HTR-8/SVneo (cell line): ENCODE data around the gene PFKFB3.
"Not testable (repeated sequence)": the region's sequence is repeated elsewhere in the genome, so short reads cannot be mapped to it uniquely, and the experiment has no call there.

Experiments
- DNase-seq: peaks from one replicate; pipeline ENCODE4 v3.0.0; 2011; ENCODE audit warnings: low spot score, mixed read lengths; ENCODE audit not compliant: insufficient read length
- FAIRE-seq: peaks from 2 replicates; lab custom pipeline; 2011; peaks lifted over from hg19 to GRCh38; lab: Jason Lieb, UNC

The PFKFB3 gene

GRCh38 chr10:6176691-6177231 lies 26.0 kb upstream of the PFKFB3 start:
- FAIRE-seq = no peak
- DNase-seq = no peak

DNA sequence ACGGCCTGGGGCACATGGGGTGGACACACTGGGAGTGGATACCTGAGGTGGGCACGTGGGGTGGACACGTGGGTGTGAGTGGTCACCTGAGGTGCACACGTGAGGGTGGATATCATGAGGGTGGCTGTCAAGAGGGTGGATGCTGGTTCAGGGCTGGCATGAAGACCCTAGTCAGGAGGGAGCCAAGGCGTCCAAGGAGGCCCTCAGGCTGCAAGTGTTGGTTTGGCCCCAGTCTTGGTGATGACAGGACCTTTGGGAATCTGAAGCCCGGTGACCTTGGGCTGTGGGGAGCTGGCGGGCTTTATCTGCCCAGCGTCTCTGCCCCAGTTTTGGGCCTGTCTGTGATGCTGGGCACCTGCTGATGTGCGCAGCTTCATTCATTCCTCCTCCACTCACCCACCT lies 24.9 kb upstream of the PFKFB3 start:
- FAIRE-seq = no peak

GRCh38 chr10:6178581-6178980 lies 24.2 kb upstream of the PFKFB3 start:
- no peak for DNase-seq
- FAIRE-seq = no peak

More for the DNA sequence above, 24.9 kb upstream of the PFKFB3 start:
- DNase-seq = no peak

- DNase-seq (no peak), FAIRE-seq (no peak)
Measured at GRCh38 chr10:6179078-6179477, 23.7 kb upstream of the PFKFB3 start.

GRCh38 chr10:6180480-6181110 lies 22.1 kb upstream of the PFKFB3 start:
- no peak for FAIRE-seq
- DNase-seq = no peak

DNA sequence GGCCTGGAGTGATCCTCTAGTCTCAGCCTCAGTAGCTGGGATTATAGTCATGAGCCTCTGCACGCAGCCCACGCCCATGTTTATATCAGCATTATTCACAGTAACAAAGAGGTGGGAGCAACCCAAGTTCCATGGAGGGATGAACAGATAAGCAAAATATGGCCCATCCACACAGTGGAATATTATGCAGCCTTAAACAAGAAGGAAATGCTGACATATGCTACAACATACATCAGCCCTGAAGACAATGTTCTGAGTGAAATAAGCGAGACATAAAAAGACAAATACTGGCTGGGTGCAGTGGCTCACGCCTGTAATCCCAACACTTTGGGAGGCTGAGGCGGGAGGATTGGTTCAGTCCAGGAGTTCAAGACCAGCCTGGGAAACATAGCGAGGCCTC lies 21.5 kb upstream of the PFKFB3 start:
- DNase-seq (no peak), FAIRE-seq (no peak)

- no peak for DNase-seq
- FAIRE-seq = no peak
Measured at GRCh38 chr10:6182454-6183098, 20.2 kb upstream of the PFKFB3 start.

DNA sequence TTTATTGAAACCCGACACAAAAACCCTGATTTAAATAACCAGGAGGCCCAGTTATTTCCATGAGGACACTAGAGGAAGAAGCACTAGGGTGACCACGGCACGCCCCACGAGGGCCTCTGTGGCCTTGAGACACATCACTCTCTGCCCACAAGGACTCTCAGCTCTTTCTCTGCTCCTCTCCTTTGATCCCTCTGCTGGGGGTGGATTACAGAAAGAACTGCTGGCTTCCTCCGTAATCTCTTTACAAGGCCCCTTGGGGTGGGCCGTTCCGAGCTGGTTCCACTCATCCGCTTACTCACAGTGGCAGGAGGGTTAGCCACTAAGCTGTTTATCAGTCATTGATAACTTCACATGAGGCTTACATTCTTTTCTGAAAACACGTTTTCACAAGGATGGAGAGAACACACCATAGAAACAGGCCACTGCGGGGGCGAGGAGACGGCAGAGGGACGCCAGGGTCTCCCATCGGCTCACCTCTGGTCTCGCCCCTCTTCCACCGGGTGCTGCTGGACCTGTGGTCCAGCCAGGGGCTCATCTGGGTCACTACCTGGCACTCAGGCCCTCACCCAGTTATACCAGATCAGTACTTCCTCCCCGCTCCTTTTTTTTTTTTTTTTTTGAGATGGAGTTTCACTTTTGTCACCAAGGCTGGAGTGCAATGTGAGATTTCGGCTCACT lies 17.6 kb upstream of the PFKFB3 start:
- no peak for FAIRE-seq
- DNase-seq = no peak

DNA sequence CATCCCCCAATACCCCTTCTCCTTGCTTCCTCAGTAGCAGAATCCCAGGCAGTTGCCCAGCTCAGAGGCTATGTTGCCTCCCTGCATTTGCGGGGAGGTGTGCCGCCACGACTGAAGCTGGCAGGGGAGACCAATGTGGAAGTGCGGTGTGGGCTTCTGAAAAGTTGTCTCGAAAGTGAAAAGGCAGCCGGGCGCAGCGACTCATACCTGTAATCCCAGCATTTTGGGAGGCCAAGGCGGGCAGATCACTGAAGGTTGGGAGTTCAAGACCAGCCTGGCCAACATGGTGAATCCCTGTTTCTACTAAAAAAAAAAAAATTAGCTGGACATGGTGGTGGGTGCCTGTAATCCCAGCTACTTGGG lies 15.9 kb upstream of the PFKFB3 start:
- DNase-seq (no peak), FAIRE-seq (no peak)

DNA sequence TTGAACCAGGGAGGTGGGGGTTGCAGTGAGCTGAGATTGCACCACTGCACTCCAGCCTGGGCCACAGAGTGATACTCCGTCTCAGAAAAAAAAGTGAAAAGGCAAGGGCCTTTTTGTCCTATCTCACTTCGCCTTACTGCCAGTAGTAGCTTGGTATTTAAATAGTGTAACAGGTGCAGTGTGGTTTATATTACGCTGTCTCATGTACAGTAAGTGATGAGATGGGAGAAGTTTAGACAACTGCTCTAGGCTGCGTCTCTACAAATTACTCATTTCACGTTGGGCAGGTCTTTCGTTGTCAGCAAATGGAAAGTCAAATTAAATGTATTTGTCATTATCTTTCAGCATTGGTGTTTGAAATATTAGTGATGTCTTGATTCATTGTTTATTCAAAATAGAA lies 15.5 kb upstream of the PFKFB3 start:
- DNase-seq = no peak
- FAIRE-seq = no peak

GRCh38 chr10:6190033-6190432 lies 12.7 kb upstream of the PFKFB3 start:
- DNase-seq, FAIRE-seq: not testable (repeated sequence)

- FAIRE-seq (no peak), DNase-seq (no peak)
Measured at GRCh38 chr10:6191147-6191546, 11.6 kb upstream of the PFKFB3 start.

DNA sequence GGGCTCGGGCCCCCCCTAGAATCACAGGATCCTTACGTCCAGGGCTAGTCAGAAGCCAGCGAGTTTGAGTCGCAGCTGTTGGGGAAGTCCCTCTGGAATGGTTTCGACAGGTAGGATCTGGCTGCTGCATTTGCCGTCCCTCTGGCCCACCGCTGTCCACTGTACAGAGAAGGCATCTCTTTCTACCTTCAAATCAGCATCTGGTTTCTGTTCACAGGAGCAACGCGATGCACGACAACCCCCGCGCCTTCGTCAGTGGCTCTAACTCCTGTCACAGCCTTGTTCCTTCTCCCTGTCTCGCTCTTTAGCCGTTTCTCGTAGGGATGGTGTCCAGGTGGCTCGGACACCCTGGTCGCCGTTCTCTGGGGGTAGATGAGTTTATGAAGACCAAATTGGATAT lies 11.2 kb upstream of the PFKFB3 start:
- no peak for DNase-seq
- FAIRE-seq = no peak

DNA sequence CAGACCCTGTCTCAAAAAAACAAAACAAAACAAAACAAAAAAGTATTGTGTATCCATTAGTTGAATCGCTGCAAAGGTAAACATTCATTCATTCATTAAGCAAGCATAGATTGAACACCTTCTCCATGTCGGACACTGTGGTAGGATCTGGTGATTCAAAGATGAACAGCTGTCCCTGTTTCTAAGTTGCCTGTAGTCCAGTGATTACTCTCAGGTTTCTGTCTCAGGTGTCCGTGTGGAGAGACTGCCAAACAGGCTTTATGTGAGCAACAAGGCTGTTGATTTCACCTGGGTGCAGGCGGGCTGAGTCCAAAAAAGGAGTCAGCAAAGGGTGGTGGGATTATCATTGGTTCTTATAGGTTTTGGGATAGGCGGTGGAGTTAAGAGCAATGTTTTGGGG lies 9.4 kb upstream of the PFKFB3 start:
- DNase-seq, FAIRE-seq: not testable (repeated sequence)

DNA sequence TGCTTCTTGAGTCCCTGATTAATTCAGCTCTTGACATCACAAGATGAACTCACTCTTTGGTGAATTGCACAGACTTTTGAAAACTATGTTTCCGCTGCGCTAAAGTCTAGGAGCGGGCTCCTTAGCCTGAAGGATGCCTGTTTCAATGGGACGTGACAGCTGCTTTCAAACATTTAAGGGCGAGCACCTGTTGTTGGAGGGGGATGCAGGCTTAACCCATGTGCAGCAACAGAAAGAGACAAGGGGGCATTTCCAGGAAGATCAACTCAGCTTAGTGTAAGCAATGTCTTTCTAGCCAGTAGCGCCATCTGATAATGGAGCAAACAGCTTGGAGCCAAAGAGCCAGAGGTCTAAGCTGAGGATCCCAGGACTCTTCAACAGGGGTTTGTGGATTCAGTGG lies 8.4 kb upstream of the PFKFB3 start:
- no peak for FAIRE-seq
- no peak for DNase-seq

DNA sequence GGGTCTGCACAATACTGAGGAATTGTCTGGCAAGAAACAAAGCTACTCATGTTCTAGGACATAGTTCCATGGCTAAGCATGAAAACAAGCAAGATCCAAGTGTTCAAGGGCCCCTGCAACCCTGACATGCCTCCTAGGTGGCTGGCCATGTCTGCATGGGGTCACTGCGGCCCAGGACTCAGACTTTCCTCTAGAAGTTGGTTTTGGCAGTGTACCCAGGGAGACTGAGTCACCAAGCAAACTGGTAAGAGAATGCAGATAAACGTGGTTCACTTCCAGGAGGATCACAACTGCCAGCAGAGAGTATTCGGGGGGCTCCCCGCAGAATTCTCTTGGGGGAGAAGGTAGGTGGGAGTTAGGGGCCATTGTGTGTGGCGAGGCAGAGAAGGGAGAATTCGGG lies 7.4 kb upstream of the PFKFB3 start:
- FAIRE-seq (no peak), DNase-seq (no peak)

GRCh38 chr10:6195846-6196245 lies 6.9 kb upstream of the PFKFB3 start:
- no peak for FAIRE-seq
- DNase-seq = no peak

- not testable (repeated sequence) for FAIRE-seq, DNase-seq
Measured at GRCh38 chr10:6196524-6196923, 6.2 kb upstream of the PFKFB3 start.

DNA sequence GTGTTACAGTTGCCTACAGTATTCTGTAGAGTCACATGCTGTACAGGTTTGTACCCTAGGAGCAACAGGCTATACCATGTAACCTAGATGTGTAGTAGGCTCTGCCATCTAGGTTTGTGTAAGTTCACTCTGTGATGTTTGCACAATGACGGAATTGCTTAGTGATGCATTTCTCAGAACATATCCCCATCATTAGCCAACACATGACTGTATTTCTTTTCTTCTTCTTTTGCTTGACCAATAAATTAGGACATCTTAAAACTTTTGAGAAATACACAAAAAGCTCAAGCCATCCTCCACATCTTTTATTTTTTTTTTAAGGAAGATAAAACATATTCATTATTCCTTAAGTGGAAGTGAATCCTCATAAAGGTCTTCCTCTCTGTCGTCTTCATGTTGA lies 5.4 kb upstream of the PFKFB3 start:
- FAIRE-seq (no peak), DNase-seq (no peak)

- FAIRE-seq (no peak), DNase-seq (no peak)
Measured at GRCh38 chr10:6198171-6198570, 4.6 kb upstream of the PFKFB3 start.

GRCh38 chr10:6199131-6199733 lies 3.5 kb upstream of the PFKFB3 start:
- FAIRE-seq (no peak), DNase-seq (no peak)
